GM21723 (cell line): ENCODE results near the gene UBXN6.

Experiments
- ATAC-seq: cut with Tn5 transposase; IDR thresholded peaks from one replicate; pipeline ENCODE4 v1.9.1; 2021; ENCODE audit warnings: mild to moderate bottlenecking, moderate library complexity; ENCODE audit not compliant: unreplicated experiment

Gene UBXN6

DNA sequence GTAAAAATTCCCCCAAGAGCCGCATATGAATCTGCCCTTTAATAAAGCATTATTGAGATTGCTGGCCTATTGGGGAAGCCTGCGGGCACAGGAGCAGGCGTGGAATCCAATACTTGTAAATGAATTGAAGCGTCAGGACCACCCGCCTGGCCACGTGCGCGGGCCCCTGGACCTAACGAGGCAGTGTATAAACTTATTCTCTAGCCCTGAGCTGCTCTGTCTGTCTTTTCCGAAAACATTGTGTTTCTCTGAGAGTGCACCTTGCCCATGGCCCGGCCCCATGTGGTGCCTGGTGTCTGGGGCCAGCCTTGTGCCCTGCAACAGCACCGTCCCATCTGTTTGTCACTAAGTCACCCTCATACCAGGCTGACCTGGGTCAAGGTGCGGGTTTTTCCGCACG is 14.4 kb downstream of the UBXN6 start:
- ATAC-seq: no peak

- ATAC-seq: no peak
These were observed 14.8 kb downstream of the UBXN6 start for GRCh38 chr19:4442819-4443146.

DNA sequence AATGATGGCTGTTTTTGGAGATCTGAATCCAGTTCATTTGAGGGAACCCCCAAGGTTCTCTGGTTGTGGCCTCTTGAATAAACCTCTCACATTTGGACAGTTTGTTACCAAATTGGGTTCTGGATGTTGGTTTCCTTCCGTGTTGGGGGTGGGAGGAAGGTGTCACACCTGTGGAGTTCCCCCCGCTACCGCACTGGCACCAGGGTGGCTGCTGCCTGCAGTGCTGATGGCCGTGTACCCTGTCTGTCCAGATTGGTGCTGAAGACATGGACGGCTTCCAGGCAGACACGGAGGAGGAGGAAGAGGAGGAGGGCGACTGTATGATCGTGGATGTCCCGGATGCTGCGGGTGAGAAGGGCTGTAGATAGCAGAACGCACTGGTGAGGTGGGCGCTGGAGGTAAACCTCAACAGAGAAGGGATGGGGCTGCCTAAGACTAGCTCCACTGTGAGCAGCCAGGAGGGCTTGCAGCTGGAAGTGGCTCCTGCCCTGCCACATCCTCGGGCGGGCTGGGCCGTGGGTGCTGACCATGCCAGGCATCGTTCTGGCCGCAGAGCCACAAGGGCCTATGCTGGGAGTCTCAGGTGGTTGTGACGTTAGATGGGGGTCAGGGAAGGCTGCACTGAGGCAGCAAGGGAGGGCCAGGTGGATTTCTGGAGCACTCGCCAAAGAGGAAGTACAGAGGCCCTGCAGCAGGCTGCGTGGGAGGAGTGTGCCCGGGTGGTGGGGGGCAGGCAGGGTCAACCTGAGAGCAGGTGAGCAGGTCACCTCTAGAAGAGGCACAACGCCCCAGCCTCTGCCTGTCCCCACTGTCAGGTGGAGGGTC is 15.4 kb downstream of the UBXN6 start:
- no peak for ATAC-seq

- ATAC-seq: no peak
These were observed 18.4 kb downstream of the UBXN6 start for GRCh38 chr19:4439243-4439642.

- ATAC-seq: no peak
These were observed 20.5 kb downstream of the UBXN6 start for GRCh38 chr19:4437103-4437502.

DNA sequence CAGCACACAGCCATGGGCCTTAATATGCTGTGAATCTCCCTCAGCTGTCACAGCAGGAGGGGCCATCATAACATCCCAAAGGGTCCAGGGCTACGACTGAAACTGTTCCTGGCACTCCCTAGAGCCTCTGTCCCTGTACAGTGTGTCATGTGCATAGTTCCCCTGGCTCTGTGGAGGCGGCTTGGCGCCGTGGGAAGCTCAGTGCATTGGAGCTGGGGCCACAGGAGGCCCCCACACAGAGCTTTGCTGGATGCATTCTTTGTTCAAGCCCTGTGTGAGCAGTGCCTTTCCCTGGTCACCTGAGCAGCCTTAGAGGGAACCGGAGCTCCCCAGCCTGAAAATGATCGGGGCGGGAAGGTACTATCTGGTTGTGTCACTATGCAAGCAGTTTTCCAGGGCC is 21.4 kb downstream of the UBXN6 start:
- ATAC-seq: no peak

DNA sequence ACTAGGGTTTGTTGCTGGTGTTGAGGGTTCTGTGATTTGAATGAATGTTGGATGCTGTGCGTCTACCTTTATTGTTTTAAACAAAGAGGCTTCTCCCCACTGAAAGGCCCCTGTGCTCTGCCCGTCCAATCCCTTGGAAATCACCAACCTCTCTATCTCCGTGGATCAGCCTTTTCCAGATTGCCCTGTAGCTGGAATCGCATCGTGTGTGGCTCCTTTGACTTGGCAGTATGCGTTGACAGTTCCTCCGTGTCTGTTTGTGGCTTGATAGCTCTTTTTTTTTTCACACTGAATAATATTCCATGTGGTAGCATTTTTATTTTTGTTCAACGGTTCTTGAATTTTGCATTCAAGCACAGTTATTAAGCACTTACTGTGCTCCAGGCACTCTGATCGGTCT is 23.2 kb downstream of the UBXN6 start:
- no peak for ATAC-seq

DNA sequence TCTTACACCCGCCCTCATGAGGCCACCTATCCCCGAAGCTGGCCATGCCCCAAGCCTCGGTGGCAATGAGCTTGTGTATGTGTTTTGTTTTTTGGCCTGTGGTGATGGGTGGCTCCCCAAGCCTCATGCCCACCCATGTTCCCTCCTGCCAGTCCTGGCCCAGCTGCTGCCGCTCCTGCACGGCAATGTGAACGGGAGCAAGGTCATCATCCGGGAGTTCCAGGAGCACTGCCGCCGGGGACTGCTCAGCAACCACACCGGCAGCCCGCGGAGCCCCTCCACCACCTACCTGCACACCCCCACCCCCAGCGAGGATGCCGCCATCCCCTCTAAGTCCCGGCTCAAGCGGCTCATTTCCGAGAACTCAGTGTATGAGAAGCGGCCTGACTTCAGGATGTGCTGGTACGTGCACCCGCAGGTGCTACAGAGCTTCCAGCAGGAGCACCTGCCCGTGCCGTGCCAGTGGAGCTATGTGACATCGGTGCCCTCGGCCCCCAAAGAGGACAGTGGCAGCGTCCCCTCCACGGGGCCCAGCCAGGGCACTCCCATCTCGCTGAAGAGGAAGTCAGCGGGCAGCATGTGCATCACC is 24.6 kb downstream of the UBXN6 start:
- no peak for ATAC-seq

GRCh38 chr19:4431808-4432674 is 25.6 kb downstream of the UBXN6 start:
- ATAC-seq: no peak

DNA sequence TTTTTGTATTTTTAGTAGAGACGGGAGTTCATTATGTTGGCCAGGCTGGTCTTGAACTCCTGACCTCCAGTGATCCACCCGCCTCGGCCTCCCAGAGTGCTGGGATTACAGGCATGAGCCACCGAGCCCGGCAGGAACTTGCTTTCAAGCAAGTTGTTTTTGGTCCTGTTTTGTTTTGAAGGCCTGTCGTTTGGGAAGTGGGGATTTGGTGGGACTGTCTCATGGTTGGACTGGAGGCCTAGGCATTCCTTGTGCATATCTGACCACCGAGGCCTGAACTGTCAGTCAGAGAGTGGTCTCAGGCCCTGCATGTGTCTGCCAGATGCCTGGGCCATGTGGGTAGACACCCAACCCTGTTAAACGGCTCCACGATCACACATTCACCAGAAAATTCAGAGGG is 26.3 kb downstream of the UBXN6 start:
- no peak for ATAC-seq

- ATAC-seq: no peak
These were observed 26.8 kb downstream of the UBXN6 start for GRCh38 chr19:4430760-4431159.

- ATAC-seq: no peak
These were observed 27.8 kb downstream of the UBXN6 start for GRCh38 chr19:4429771-4430171.

GRCh38 chr19:4429256-4429655 is 28.3 kb downstream of the UBXN6 start:
- ATAC-seq: no peak

- no peak for ATAC-seq
These were observed 29.1 kb downstream of the UBXN6 start for GRCh38 chr19:4428326-4428975.

DNA sequence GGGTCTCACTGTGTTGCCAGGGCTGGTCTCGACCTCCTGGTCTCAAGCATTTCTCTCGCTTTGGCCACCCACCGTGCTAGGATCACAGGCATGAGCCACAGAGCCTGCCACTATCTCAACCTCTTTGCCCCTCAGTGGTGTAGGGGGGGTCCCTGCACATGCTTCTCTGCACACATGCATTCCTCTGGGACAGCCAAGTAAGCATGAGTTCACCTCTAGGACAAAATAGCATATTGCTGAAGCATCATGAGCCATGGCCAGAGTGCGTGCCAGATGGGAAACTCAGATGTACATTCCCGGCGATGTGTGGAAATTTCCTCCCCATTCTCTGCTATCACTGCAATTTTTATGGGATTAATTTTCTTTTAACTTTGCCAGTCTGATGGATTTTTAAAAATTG is 32.1 kb downstream of the UBXN6 start:
- no peak for ATAC-seq

DNA sequence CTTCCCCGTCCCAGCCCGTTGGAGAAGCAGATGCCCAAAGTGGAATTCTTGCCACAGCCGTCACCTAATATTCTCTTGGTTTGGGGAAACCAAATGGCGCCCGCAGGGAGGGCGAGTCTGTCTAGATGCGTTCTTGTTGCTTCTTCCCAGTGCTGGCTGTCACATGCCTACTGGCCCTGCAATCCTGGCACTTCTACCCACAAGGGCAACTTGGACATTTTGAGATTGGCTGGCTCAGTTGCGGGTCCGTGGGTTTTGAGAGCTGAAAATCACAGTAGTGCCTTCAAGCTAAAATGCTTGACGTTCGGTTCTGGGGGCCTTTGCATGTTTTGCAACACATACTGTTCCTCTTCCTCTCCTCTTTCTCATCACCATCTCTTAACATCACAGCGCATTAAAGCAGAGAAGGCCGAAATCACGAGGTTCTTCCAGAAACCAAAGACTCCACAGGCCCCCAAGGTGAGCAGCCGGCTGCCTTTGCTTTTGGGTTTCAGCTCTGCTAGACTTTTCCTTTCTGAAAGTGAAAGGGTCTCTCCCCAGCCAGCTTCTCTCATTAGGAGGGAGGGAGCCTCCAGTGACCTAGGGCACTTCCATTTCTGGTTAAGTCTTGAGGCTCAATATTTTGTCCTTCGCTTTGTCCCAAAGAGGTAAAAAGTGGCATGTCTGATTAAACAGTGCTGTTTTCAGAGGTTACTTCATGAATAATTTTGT is 34.0 kb downstream of the UBXN6 start:
- ATAC-seq: no peak

GRCh38 chr19:4416268-4416667 is 41.3 kb downstream of the UBXN6 start:
- ATAC-seq: no peak

GRCh38 chr19:4415352-4415751 is 42.2 kb downstream of the UBXN6 start:
- ATAC-seq: no peak

DNA sequence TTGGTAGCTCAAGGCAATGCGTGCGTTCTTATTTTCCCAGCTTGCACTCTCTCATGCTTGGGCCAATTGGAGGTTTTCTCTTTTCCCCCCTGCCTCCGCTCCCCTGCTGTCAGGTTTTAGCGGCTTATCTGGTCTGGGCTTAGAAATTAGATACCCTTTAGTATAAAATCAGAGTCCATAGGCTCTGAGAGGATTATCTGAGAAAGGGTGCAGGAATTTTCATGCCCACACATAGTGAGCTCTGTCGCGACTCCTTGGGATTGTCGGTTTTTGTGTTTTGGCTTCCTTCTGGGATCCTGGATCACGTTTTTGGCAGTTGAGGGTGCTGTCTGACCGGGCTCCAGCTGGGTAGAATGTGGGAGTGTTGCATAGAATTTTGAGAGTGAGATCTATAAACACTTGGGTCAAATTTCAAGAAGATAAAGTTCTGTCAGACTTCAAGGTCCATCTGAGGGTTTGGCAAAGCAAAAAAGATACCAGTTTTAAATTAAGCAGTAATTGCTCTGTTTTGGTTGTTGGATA is 42.7 kb downstream of the UBXN6 start:
- no peak for ATAC-seq

GRCh38 chr19:4414144-4414799 is 43.3 kb downstream of the UBXN6 start:
- ATAC-seq: no peak
